Adrenal gland (tissue), 5 donors: ENCODE results near the gene ALDH1A1.

Experiments
- POLR2A ChIP-seq, 2 donors: fragments of 450-650 bp; IDR thresholded peaks; one replicate each; pipeline ENCODE4 v1.6.1; 2017; ENCODE audit warnings: antibody characterized with exemption in 2 of 2, mild to moderate bottlenecking in 2 of 2, moderate library complexity in 1 of 2
- TF ChIP-seq, protein P1 (sequence below), 6 experiments: fragments of 450-650 bp in 4 of 6; fragments of 200-600 bp in 2 of 6; sonication (generic) in 1 of 6; IDR thresholded peaks; 1 replicate in 5 of 6; 2 replicates in 1 of 6; pipeline versions ENCODE4 v1.5.1 to v1.8.0; 2016 to 2021; ENCODE audit warnings: antibody characterized with exemption in 6 of 6, mild to moderate bottlenecking in 2 of 6, moderate library complexity in 1 of 6
- donor health status: DM: no; HTN: no; CAD: no.

DNA sequence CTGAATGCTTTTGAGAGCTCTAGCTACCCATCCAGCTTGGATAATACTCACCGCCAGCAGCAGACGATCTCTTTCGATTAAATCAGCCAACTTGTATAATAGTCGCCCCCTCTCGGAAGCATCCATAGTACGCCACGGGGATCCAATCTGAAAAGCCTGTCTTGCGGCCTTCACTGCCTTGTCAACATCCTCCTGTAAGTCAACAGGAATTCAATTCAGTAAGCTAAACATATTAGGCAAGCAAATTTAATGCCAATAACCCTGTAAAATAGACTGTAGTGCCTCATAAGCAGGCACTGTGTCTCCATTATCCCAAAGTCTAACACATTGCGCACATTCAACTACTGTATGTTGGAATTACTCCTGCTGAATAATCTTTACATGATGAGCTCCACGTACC, 22.0 kb downstream of the ALDH1A1 start:
- TF ChIP-seq, protein P1, sequence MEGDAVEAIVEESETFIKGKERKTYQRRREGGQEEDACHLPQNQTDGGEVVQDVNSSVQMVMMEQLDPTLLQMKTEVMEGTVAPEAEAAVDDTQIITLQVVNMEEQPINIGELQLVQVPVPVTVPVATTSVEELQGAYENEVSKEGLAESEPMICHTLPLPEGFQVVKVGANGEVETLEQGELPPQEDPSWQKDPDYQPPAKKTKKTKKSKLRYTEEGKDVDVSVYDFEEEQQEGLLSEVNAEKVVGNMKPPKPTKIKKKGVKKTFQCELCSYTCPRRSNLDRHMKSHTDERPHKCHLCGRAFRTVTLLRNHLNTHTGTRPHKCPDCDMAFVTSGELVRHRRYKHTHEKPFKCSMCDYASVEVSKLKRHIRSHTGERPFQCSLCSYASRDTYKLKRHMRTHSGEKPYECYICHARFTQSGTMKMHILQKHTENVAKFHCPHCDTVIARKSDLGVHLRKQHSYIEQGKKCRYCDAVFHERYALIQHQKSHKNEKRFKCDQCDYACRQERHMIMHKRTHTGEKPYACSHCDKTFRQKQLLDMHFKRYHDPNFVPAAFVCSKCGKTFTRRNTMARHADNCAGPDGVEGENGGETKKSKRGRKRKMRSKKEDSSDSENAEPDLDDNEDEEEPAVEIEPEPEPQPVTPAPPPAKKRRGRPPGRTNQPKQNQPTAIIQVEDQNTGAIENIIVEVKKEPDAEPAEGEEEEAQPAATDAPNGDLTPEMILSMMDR (IDR thresholded peaks at IDR 0.05) = no peak
- TF ChIP-seq POLR2A (IDR thresholded peaks at IDR 0.05) = no peak
